HG03196 (cell line): Measurements from ENCODE around the gene SARS2.
"Not testable (repeated sequence)": the region's sequence is repeated elsewhere in the genome, so short reads cannot be mapped to it uniquely, and the experiment has no call there.

Source experiments
- ATAC-seq: cut with Tn5 transposase; IDR thresholded peaks from one replicate; pipeline ENCODE4 v1.9.1; 2021; ENCODE audit not compliant: unreplicated experiment

SARS2 gene, protein sequence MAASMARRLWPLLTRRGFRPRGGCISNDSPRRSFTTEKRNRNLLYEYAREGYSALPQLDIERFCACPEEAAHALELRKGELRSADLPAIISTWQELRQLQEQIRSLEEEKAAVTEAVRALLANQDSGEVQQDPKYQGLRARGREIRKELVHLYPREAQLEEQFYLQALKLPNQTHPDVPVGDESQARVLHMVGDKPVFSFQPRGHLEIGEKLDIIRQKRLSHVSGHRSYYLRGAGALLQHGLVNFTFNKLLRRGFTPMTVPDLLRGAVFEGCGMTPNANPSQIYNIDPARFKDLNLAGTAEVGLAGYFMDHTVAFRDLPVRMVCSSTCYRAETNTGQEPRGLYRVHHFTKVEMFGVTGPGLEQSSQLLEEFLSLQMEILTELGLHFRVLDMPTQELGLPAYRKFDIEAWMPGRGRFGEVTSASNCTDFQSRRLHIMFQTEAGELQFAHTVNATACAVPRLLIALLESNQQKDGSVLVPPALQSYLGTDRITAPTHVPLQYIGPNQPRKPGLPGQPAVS

GRCh38 chr19:38929929-38930775 lies at the start of gene SARS2:
TSS of gene SARS2 (minus strand) at chr19:38930763. CDS start at chr19:38930736, 27 bp downstream.
- peak; percentile 63 for ATAC-seq

GRCh38 chr19:38979812-38980211 lies 49.2 kb upstream of the SARS2 start:
- no peak for ATAC-seq

GRCh38 chr19:38978326-38978689 lies 47.7 kb upstream of the SARS2 start:
- ATAC-seq: no peak

GRCh38 chr19:38977445-38978325 lies 47.1 kb upstream of the SARS2 start:
- ATAC-seq: peak; percentile 76

DNA sequence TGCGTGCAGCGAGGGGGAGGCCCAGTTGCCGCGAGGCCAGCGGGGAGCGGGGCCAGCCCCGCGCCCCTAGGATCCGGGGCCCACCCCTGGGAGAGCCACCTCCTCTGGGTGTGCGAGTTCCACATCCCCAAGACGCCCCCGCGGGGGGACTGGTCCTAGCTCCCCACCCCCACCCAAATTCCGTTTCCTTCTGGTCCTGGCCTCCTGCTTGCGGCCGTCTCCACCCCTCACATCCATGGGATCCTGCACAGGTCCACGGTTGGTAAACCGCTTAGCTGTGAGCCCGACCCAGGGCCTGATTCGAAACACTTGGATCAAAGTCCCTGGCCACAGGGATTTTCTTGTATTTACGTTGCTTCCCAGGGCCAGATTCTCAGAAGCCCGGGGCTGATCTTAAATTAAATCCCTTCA lies 45.3 kb upstream of the SARS2 start:
- ATAC-seq: no peak

GRCh38 chr19:38975214-38975860 lies 44.8 kb upstream of the SARS2 start, which contains the start of gene FBXO17:
TSS of gene FBXO17 (minus strand) at chr19:38975742. CDS start at chr19:38950319, 25,423 bp downstream.
- ATAC-seq: no peak

GRCh38 chr19:38974624-38975213 lies 44.2 kb upstream of the SARS2 start:
- ATAC-seq: no peak

GRCh38 chr19:38971672-38972071 lies 41.1 kb upstream of the SARS2 start:
- ATAC-seq: no peak

GRCh38 chr19:38970664-38971532 lies 40.3 kb upstream of the SARS2 start:
- no peak for ATAC-seq

- ATAC-seq: not testable (repeated sequence)
These were observed 35.6 kb upstream of the SARS2 start for GRCh38 chr19:38966149-38966548.

GRCh38 chr19:38964738-38965137 lies 34.2 kb upstream of the SARS2 start:
- no peak for ATAC-seq

- no peak for ATAC-seq
These were observed 29.1 kb upstream of the SARS2 start for GRCh38 chr19:38959618-38960017.

DNA sequence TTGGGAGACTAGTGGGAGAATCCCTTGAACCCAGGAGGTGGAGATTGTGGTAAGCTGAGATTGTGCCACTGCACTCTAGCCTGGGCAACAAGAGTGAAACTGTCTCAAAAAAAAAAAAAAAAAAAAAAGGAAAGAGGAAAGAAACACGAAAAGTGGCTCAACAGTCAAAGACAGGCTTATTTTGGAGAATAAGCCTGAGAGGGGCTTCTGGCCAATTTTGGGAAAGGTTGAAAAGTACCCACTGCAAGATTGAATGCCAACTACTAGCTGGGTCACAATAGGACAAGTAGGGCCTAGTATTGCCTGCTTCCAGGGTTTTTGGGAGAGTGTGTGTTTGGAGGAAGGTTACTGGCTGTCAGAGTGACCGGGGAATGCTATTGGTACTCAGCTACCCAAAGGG lies 27.7 kb upstream of the SARS2 start:
- ATAC-seq: no peak

DNA sequence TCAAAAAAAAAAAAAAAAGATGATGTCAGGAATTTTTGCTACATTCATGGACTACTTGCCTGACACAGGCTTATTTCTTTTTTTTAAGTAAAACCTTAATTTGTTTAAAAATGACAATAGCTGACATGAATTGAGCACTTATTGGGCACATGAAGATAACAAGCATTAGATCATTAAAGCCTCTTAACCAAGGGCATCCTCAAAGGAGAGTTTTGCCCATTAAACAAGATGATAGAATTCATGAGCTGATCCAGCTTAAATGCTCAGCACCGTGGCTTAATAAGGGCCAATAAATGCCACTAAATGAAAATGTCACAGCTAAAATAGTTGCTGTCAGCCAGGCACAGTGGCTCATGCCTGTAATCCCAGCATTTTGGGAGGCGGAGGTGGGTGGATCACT lies 25.7 kb upstream of the SARS2 start:
- no peak for ATAC-seq

DNA sequence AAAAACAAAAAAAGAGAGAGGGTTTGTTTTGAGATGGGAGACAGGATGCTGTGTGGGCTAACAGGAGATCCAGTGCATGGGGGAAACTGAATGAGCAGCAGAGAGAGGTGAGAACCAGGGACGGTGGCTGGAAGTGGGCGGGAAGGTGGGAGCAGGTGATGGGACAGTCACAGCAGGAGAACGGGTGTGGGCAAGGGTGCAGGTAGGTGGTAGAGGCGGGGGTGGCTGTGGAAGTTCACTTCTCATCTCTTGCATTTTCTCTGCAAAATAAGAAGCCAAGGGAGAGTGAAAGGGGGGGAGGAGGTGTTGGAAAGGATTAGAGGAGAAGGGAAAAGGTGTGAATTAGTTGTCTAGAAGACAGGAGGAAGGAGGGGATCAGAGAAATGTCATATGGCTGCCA lies 23.1 kb upstream of the SARS2 start:
- ATAC-seq: no peak

GRCh38 chr19:38952395-38953165 lies 22.0 kb upstream of the SARS2 start:
- no peak for ATAC-seq

- ATAC-seq: no peak
These were observed 20.6 kb upstream of the SARS2 start for GRCh38 chr19:38951187-38951586.
